Measurements from ENCODE around the gene COG4.
A peak's percentile ranks its signal among the peaks of the same experiment; 100 is the strongest.
"Not testable (repeated sequence)": the region's sequence is repeated elsewhere in the genome, so short reads cannot be mapped to it uniquely, and the experiment has no call there.

Gene COG4

GRCh38 chr16:70453892-70454221 is 69.5 kb downstream of the COG4 start:
- no peak for DNase-seq

- no peak for DNase-seq
Measured at GRCh38 chr16:70453117-70453891, 70.0 kb downstream of the COG4 start.

GRCh38 chr16:70451004-70451340 is 72.4 kb downstream of the COG4 start:
- not testable (repeated sequence) for DNase-seq

- DNase-seq, result not testable (repeated sequence)
Measured at GRCh38 chr16:70450142-70451003, 73.0 kb downstream of the COG4 start.

- no peak for DNase-seq
Measured at GRCh38 chr16:70448075-70448474, 75.3 kb downstream of the COG4 start.

- no peak for DNase-seq
Measured at GRCh38 chr16:70444249-70445063, 78.9 kb downstream of the COG4 start.

GRCh38 chr16:70442344-70442743 is 81.0 kb downstream of the COG4 start:
- no peak for DNase-seq

GRCh38 chr16:70441406-70441990 is 81.9 kb downstream of the COG4 start:
- DNase-seq, result no peak

- no peak for DNase-seq
Measured at GRCh38 chr16:70440009-70440692, 83.2 kb downstream of the COG4 start.

GRCh38 chr16:70438969-70439862 is 84.1 kb downstream of the COG4 start, which contains the start of gene ST3GAL2:
ST3GAL2 (minus strand) TSS chr16:70439100; CDS start chr16:70398530, 40,570 bp downstream.
- DNase-seq, result peak; percentile 93 to 94

GRCh38 chr16:70438585-70438968 is 84.8 kb downstream of the COG4 start:
- no peak for DNase-seq

- DNase-seq, result peak in 1 of 2 experiments; percentile 25
Measured at GRCh38 chr16:70437582-70438557, 85.5 kb downstream of the COG4 start.

GRCh38 chr16:70437017-70437581 is 86.3 kb downstream of the COG4 start:
- DNase-seq, result no peak

- no peak for DNase-seq
Measured at GRCh38 chr16:70434484-70435260, 88.7 kb downstream of the COG4 start.

GRCh38 chr16:70433458-70434103 is 89.8 kb downstream of the COG4 start:
- no peak for DNase-seq

GRCh38 chr16:70432723-70433457 is 90.5 kb downstream of the COG4 start:
- DNase-seq, result no peak

GRCh38 chr16:70432356-70432722 is 91.0 kb downstream of the COG4 start:
- DNase-seq, result no peak
